GM12873 (cell line): ENCODE data around the gene HIVEP2.

Experiments used
- CTCF ChIP-seq: IDR thresholded peaks from 2 replicates; pipeline ENCODE4 v1.5.1; 2012; ENCODE audit warnings: low read depth, mild to moderate bottlenecking, moderate library complexity, low read length, control low read depth; ENCODE audit not compliant: insufficient read depth; ENCODE audit errors: missing control alignments

The HIVEP2 gene

GRCh38 chr6:142722841-142723240 lies 222.1 kb downstream of the HIVEP2 start:
- TF ChIP-seq CTCF: no peak

- no peak for TF ChIP-seq CTCF
These were observed 223.0 kb downstream of the HIVEP2 start for GRCh38 chr6:142722012-142722411.

- TF ChIP-seq CTCF: no peak
These were observed 223.6 kb downstream of the HIVEP2 start for GRCh38 chr6:142721215-142721920.

- no peak for TF ChIP-seq CTCF
These were observed 226.2 kb downstream of the HIVEP2 start for GRCh38 chr6:142718667-142719191.

- TF ChIP-seq CTCF: no peak
These were observed 228.9 kb downstream of the HIVEP2 start for GRCh38 chr6:142716097-142716496.

GRCh38 chr6:142714951-142715785 lies 229.8 kb downstream of the HIVEP2 start:
- TF ChIP-seq CTCF: no peak

- TF ChIP-seq CTCF: no peak
These were observed 231.0 kb downstream of the HIVEP2 start for GRCh38 chr6:142713959-142714358.
